HepG2 (cell line): ENCODE measurements around the gene RPS15A. TPM values are rescaled to one million over a fixed set of nuclear protein-coding genes. Genes with fewer than 3 reads are reported as not detected.

Source experiments
- ATAC-seq: fragments of 200-7000 bp; cut with Tn5 transposase; 3 replicates; pipeline ENCODE4 v1.9.1; 2020; ENCODE audit warnings: mild to moderate bottlenecking, moderate library complexity
- BruUV-seq: library from RNA; stranded (reverse); fragments of 400-500 nt; replicated peaks from 2 replicates; lab custom pipeline; 2021; lab: Mats Ljungman, UMichigan
- CTCF ChIA-PET: fragments of 300-600 bp; formaldehyde crosslinking; extraction: SDS; loops from one replicate; lab custom pipeline; 2021; ENCODE audit warnings: low total read pairs, inconsistent platforms, low intra/inter-chr PET ratio; lab: Yijun Ruan, JAX
- POLR2A ChIA-PET: fragments of 350-600 bp; sonication (Branson Sonifier 250); formaldehyde crosslinking; loops from one replicate; lab custom pipeline; 2020; ENCODE audit warnings: antibody characterized with exemption, inconsistent platforms; lab: Yijun Ruan, JAX
- DNase-seq: peaks from one replicate; pipeline ENCODE4 v3.0.0-alpha.2; 2015; ENCODE audit warnings: low spot score
- FAIRE-seq: peaks from 3 replicates; lab custom pipeline; 2011; peaks lifted over from hg19 to GRCh38; lab: Jason Lieb, UNC
- H2AFZ ChIP-seq: one replicate; pipeline ENCODE4 v1.6.1; 2011; ENCODE audit warnings: low read length, inconsistent platforms
- H3K27ac ChIP-seq: fragments of 300-600 bp; 3 replicates; pipeline ENCODE4 v1.8.0; 2011; ENCODE audit warnings: mixed run types, mild to moderate bottlenecking, mixed read lengths, low read length, inconsistent platforms; ENCODE audit not compliant: insufficient read depth; ENCODE audit errors: extremely low read length
- H3K27me3 ChIP-seq, 2 experiments: fragments of 200-600 bp in 1 of 2; 2 replicates in 1 of 2; 3 replicates in 1 of 2; pipeline versions ENCODE4 v1.6.0 to v1.8.0; 2011; ENCODE audit warnings: low read length in 2 of 2, mild to moderate bottlenecking in 2 of 2, moderate library complexity in 2 of 2, inconsistent platforms in 1 of 2; ENCODE audit not compliant: insufficient read depth in 2 of 2, control insufficient read depth in 1 of 2
- H3K36me3 ChIP-seq, 2 experiments: fragments of 200-600 bp in 1 of 2; replicated peaks in 1 of 2; 2 replicates in 1 of 2; 3 replicates in 1 of 2; pipeline versions ENCODE4 v1.5.1 to v1.8.0; 2011; ENCODE audit warnings: low read length in 2 of 2, inconsistent platforms in 1 of 2; ENCODE audit not compliant: insufficient read depth in 2 of 2, control insufficient read depth in 1 of 2
- H3K4me1 ChIP-seq: 2 replicates; pipeline ENCODE4 v1.5.1; 2012; ENCODE audit warnings: low read length, inconsistent platforms; ENCODE audit not compliant: insufficient read depth
- H3K4me2 ChIP-seq: 2 replicates; pipeline ENCODE4 v1.6.0; 2011; ENCODE audit warnings: low read depth, low read length, inconsistent platforms
- H3K4me3 ChIP-seq, 3 experiments: fragments of 200-600 bp in 1 of 3; sonication (generic), shearing (Covaris generic) in 1 of 3; replicated peaks in 1 of 3; 2 replicates each; pipeline ENCODE4 v1.5.1; 2011 to 2016; ENCODE audit warnings: low read length in 3 of 3, inconsistent platforms in 2 of 3, low read depth in 2 of 3, mild to moderate bottlenecking in 2 of 3, control low read depth in 1 of 3, mixed read lengths in 1 of 3; ENCODE audit not compliant: insufficient read depth in 1 of 3
- H3K79me2 ChIP-seq: one replicate; pipeline ENCODE4 v1.6.1; 2011; ENCODE audit warnings: low read length, inconsistent platforms; ENCODE audit not compliant: insufficient read depth
- H3K9ac ChIP-seq: 2 replicates; pipeline ENCODE4 v1.6.0; 2011; ENCODE audit warnings: mild to moderate bottlenecking, low read depth, low read length, inconsistent platforms; ENCODE audit not compliant: insufficient read depth
- H3K9me3 ChIP-seq: 2 replicates; pipeline ENCODE4 v1.5.1; 2012; ENCODE audit warnings: mild to moderate bottlenecking, low read length
- H4K20me1 ChIP-seq: 2 replicates; pipeline ENCODE4 v1.6.0; 2011; ENCODE audit warnings: inconsistent platforms, mild to moderate bottlenecking, low read length, moderate library complexity; ENCODE audit not compliant: insufficient read depth
- HHEX ChIP-seq: IDR thresholded peaks from 2 replicates; pipeline ENCODE4 v1.6.1; 2016; ENCODE audit warnings: control low read depth
- MYC ChIP-seq: sonication (generic); formaldehyde crosslinking; IDR thresholded peaks from 2 replicates; pipeline ENCODE4 v1.9.0; 2021; ENCODE audit warnings: missing genetic modification reagents, borderline replicate concordance
- RBM22 ChIP-seq: fragments of 200-400 bp; formaldehyde crosslinking; optimal IDR thresholded peaks from 2 replicates; pipeline ENCODE3; 2017; ENCODE audit warnings: mild to moderate bottlenecking, low read length, moderate library complexity
- REXO4 ChIP-seq: sonication (generic); formaldehyde crosslinking; IDR thresholded peaks from 2 replicates; pipeline ENCODE4 v1.8.0; 2022; ENCODE audit warnings: missing genetic modification reagents, mild to moderate bottlenecking, borderline replicate concordance
- ZMYM3 ChIP-seq: sonication (generic); formaldehyde crosslinking; IDR thresholded peaks from 2 replicates; pipeline ENCODE4 v1.5.1; 2020; ENCODE audit warnings: mild to moderate bottlenecking, missing genetic modification reagents
- ZNF20 ChIP-seq: sonication (generic); formaldehyde crosslinking; IDR thresholded peaks from 2 replicates; pipeline ENCODE4 v1.4.0; 2020; ENCODE audit warnings: mild to moderate bottlenecking, moderate library complexity, missing genetic modification reagents
- WGBS: methylation state at CpG from one replicate; pipeline ENCODE4 v1.1.6; 2017; ENCODE audit warnings: low lambda C conversion rate; 5-methylcytosine and 5-hydroxymethylcytosine counted together
- in situ Hi-C: cut with HindIII; loops from 2 replicates; pipeline ENCODE4 v1.10.0; 2017; ENCODE audit warnings: low pct_unique_long_range_greater_than_20kb; ENCODE audit not compliant: extremely low pct_ligation_motif_present
- intact Hi-C: fragments of 100-400 bp; cut with micrococcal nuclease; formaldehyde crosslinking; loops from one replicate; pipeline ENCODE4 v1.10.0; 2022; ENCODE audit not compliant: unreplicated experiment
- polyA plus RNA-seq, 8 experiments: library from polyadenylated mRNA; depleted of rRNA in 3 of 8; stranded (reverse) in 7 of 8; unstranded in 1 of 8; fragments of >200 nt; fragmentation: Illumina TruSeq in 4 of 8; extraction: Trizol in 4 of 8; gene quantifications; 2 replicates each; pipeline versions ENCODE4 v1.2.1 to v1.2.3, GENCODE V29; 2011 to 2016; ENCODE audit warnings: low read depth in 4 of 8, missing spikeins in 1 of 8, mixed read lengths in 1 of 8; ENCODE audit not compliant: insufficient read depth in 1 of 8
- total RNA-seq, 5 experiments: library from RNA; depleted of rRNA; stranded (reverse); fragments of >200 nt; fragmentation: Illumina TruSeq; extraction: Trizol; gene quantifications; 2 replicates each; pipeline ENCODE4 v1.2.3, GENCODE V29; 2016; ENCODE audit warnings: low read depth in 1 of 5
- TF ChIP-seq, protein P1 (sequence below): sonication (generic); formaldehyde crosslinking; conservative IDR thresholded peaks from 2 replicates; pipeline ENCODE4 v1.8.0; 2022; ENCODE audit warnings: missing genetic modification reagents
- TF ChIP-seq, protein P2 (sequence below): IDR thresholded peaks from 2 replicates; pipeline ENCODE4 v1.6.1; 2016; ENCODE audit warnings: mild to moderate bottlenecking, missing biosample characterization, missing genetic modification reagents

Gene RPS15A
- total and polyA plus RNA-seq, 2 of the 13 experiments (the other 11 are each of a cell fraction or from before 2014, with no cell fraction given): 5,489 to 9,457 TPM

- peaks cover 25 to 47% of the 10 kb centered on the region in 2 experiments for H3K36me3 ChIP-seq
- H3K27me3 ChIP-seq: no peaks in the 10 kb centered on the region
- ChIA-PET POLR2A (interaction anchor here (1.1 to 1.5 kb wide), 2 partner anchors 26 to 118 kb away, joined by 3 read pairs; partner anchors contain the start of gene ARL6IP1), CTCF (no interaction called here)
- in situ Hi-C loops (no loop called here), intact Hi-C loops (no loop called here)
- TF ChIP-seq MYC (no peak), REXO4 (no peak), ZMYM3 (CRISPR knock-in tag) (no peak), RBM22 (peak; percentile 75), HHEX (no peak), ZNF20 (no peak)
- TF ChIP-seq, protein P1, sequence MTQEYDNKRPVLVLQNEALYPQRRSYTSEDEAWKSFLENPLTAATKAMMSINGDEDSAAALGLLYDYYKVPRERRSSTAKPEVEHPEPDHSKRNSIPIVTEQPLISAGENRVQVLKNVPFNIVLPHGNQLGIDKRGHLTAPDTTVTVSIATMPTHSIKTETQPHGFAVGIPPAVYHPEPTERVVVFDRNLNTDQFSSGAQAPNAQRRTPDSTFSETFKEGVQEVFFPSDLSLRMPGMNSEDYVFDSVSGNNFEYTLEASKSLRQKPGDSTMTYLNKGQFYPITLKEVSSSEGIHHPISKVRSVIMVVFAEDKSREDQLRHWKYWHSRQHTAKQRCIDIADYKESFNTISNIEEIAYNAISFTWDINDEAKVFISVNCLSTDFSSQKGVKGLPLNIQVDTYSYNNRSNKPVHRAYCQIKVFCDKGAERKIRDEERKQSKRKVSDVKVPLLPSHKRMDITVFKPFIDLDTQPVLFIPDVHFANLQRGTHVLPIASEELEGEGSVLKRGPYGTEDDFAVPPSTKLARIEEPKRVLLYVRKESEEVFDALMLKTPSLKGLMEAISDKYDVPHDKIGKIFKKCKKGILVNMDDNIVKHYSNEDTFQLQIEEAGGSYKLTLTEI (CRISPR knock-in tag): no peak
- no peak overlapping the region for H3K4me2 ChIP-seq
- H3K9ac ChIP-seq: no peak overlapping the region
- no peak overlapping the region for H2AFZ ChIP-seq
- H3K27ac ChIP-seq: no peak overlapping the region
- DNase-seq (no peak), ATAC-seq (no peak), FAIRE-seq (no peak)
- no TSS peak for BruUV-seq
- H3K9me3 ChIP-seq: no peaks in the 10 kb centered on the region
- peaks cover 8% of the 10 kb centered on the region; the same call in 1 of the 2 replicates for H3K4me1 ChIP-seq
- H3K4me3 ChIP-seq: no peak overlapping the region
- 94% methylated on average over 4 of the region's 4 CpGs for WGBS
- no peaks in the 10 kb centered on the region for H3K79me2 ChIP-seq
- H4K20me1 ChIP-seq: no peaks in the 10 kb centered on the region
Measured at GRCh38 chr16:18827890-18828289, 37.8 kb upstream of the RPS15A start.

- TF ChIP-seq, protein P2, sequence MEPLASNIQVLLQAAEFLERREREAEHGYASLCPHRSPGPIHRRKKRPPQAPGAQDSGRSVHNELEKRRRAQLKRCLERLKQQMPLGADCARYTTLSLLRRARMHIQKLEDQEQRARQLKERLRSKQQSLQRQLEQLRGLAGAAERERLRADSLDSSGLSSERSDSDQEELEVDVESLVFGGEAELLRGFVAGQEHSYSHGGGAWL (CRISPR knock-in tag): no peak
- no peak overlapping the region for H3K9ac ChIP-seq
- no peak for FAIRE-seq
- H3K4me1 ChIP-seq: no peaks in the 10 kb centered on the region
- no TSS peak for BruUV-seq
- in situ Hi-C loops (no loop called here), intact Hi-C loops (no loop called here)
- H3K27me3 ChIP-seq: no peaks in the 10 kb centered on the region
- no peak overlapping the region for H3K27ac ChIP-seq
- H3K4me3 ChIP-seq: no peak overlapping the region
- H4K20me1 ChIP-seq: no peaks in the 10 kb centered on the region
- no peak for ATAC-seq
- no peak overlapping the region for H2AFZ ChIP-seq
- peaks cover 37 to 64% of the 10 kb centered on the region in 2 experiments for H3K36me3 ChIP-seq
- ChIA-PET CTCF (no interaction called here), POLR2A (interaction anchor here (0.9 to 8.4 kb wide), 2 partner anchors 15 to 26 kb away, joined by 3 to 51 read pairs; partner anchors contain the start of genes ARL6IP1 and RPS15A)
- WGBS: 95% methylated on average over 3 of the region's 3 CpGs
- no peaks in the 10 kb centered on the region for H3K9me3 ChIP-seq
- H3K79me2 ChIP-seq: no peaks in the 10 kb centered on the region
- no peak for DNase-seq
- H3K4me2 ChIP-seq: no peak overlapping the region
Measured at GRCh38 chr16:18816286-18816685, 26.2 kb upstream of the RPS15A start.
